ENCODE data around the gene RBM33. TPM values are rescaled to one million over a fixed set of nuclear protein-coding genes. Genes with fewer than 3 reads are reported as not detected.

RBM33 gene
- total and polyA plus RNA-seq, 2 of the 8 experiments (the other 6 are each of a cell fraction or from before 2014, with no cell fraction given) = 16.5 to 64.6 TPM

DNA sequence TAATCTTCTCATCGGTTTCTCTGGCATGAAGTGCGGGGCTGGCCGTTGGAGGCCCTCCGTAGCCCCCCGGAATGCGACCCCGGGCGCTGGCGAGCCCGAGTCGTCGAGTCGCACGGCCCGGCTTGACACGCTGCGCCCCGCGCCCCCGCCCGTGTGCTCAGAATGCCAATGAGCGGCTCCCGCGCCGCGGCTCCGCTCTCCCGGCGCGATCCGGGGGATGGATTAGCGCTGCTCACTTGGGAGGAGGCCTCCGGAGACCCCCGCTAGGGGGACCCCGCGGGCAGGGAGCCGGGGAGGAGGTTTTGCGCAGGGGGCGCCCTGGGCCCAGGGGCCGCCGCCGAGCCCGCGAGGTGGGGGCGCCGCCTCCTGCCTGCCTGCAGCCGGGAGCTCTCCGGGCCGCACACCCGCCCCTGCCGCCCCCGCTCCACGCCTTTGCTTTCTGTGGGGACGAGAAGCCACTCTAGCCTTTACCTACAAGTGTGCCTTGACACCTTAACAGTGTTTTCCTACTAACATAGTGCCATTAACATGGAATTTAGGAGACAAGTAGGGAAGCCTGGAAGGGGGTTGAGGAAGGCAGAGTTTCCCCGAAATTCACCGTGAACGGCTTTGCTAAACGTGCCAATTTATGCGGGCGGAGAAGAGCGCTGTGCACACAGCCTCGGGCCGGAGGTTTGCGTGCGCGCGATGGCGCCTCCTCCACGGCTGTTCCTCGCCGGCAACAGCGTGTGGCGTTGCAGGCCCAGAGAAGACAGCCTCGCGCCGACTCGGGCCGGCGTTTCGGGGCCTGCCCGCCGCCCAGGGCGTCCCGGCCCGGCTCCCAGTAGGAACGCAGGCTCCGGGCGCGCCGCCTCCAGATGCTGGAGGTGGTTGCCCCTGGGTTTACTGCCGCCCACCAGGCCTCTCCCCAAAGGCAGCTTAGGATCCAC is 160.7 kb downstream of the RBM33 start:
- no peak overlapping the region for H4K91ac ChIP-seq (replicated peaks; ENCODE audit: insufficient read length, low read length)
- H4K20me1 ChIP-seq (replicated peaks in 1 of 2; ENCODE audit: control insufficient read depth in 1 of 2, insufficient read depth in 2 of 2, low read length in 2 of 2) = peaks cover 10 to 15% of the 10 kb centered on the region in 2 experiments
- H3K14ac ChIP-seq (ENCODE audit: insufficient read length) = no peak overlapping the region
- no peaks in the 10 kb centered on the region for H3K79me2 ChIP-seq (ENCODE audit: control insufficient read depth in 1 of 2, insufficient read depth in 2 of 2, low read length in 2 of 2)
- peaks cover 11% of the 10 kb centered on the region; the same call in 1 of the 2 replicates for H3K23me2 ChIP-seq (ENCODE audit: low read depth, low read length)
- peak overlapping the region in 3 of 4 experiments; percentile 27 to 56 (median 36); a peak in 7 of 8 replicates for H3K4me3 ChIP-seq (ENCODE audit: extremely low read depth in 1 of 4, insufficient read depth in 2 of 4, low read depth in 3 of 4, low read length in 4 of 4)
- peak overlapping the region; percentile 41 for H4K8ac ChIP-seq (ENCODE audit: extremely low read depth, insufficient read depth, low read length)
- H3K9me3 ChIP-seq (ENCODE audit: insufficient read depth in 2 of 2, low read depth in 1 of 2, low read length in 1 of 2) = peaks cover 0 to 8% of the 10 kb centered on the region in 2 experiments; a peak in 2 of 4 replicates
- peak overlapping the region; percentile 71 for H3K18ac ChIP-seq (ENCODE audit: extremely low read depth, low read length)
- peaks cover 81 to 100% (median 97%) of the 10 kb centered on the region in 4 experiments for H3K27me3 ChIP-seq (replicated peaks in 1 of 4; ENCODE audit: control insufficient read depth in 3 of 4, extremely low read depth in 1 of 4, insufficient read depth in 3 of 4, low read length in 3 of 4)
- peak overlapping the region; percentile 21 for H2BK120ac ChIP-seq (replicated peaks; ENCODE audit: low read depth, low read length)
- no peak overlapping the region for H2AK5ac ChIP-seq (ENCODE audit: low read depth, low read length)
- FAIRE-seq (no peak), DNase-seq (ENCODE audit: low read depth in 1 of 2, low spot score in 2 of 2) (peak in 1 of 2 experiments; percentile 96)
- peak overlapping the region; percentile 39; the same call in 1 of the 2 replicates for H2BK12ac ChIP-seq (ENCODE audit: low read depth, low read length)
- no peak overlapping the region for H2BK5ac ChIP-seq (ENCODE audit: low read depth, low read length)
- POLR2A ChIA-PET (ENCODE audit: partially characterized antibody) = interaction anchor here (1.0 kb wide), 1 partner anchor 8 kb away, joined by 3 read pairs; no protein-coding TSS in a partner anchor
- H3K4me1 ChIP-seq (replicated peaks in 1 of 4; ENCODE audit: control insufficient read depth in 3 of 4, insufficient read depth in 4 of 4, low read length in 3 of 4) = peaks cover 8 to 51% (median 35%) of the 10 kb centered on the region in 4 experiments
- no peak overlapping the region for H4K5ac ChIP-seq (ENCODE audit: insufficient read length, low read depth, low read length)
- H3K27ac ChIP-seq (ENCODE audit: low read depth, low read length) = no peak overlapping the region
- H3K56ac ChIP-seq (replicated peaks; ENCODE audit: insufficient read length, low read depth, low read length) = no peak overlapping the region
- H3K4me2 ChIP-seq (ENCODE audit: insufficient read depth in 1 of 2, low read depth in 2 of 2, low read length in 2 of 2) = peak overlapping the region; percentile 40 to 78
- H3K36me3 ChIP-seq (ENCODE audit: control insufficient read depth in 2 of 4, insufficient read depth in 4 of 4, low read length in 3 of 4) = peaks cover 0 to 8% (median 0%) of the 10 kb centered on the region in 4 experiments; a peak in 2 of 8 replicates
- 3% methylated on average over 79 of the region's 91 CpGs; no CpG with 5 or more reads in 1 of the 2 experiments for WGBS, 2 experiments (ENCODE audit: extremely low coverage in 1 of 2, insufficient coverage in 1 of 2, insufficient read length in 1 of 2, insufficient replicate concordance in 2 of 2, low coverage in 1 of 2, low lambda C conversion rate in 2 of 2, missing lambda C conversion rate in 1 of 2)
- H3K9ac ChIP-seq (replicated peaks in 1 of 4; ENCODE audit: extremely low read depth in 1 of 4, low read depth in 3 of 4, low read length in 3 of 4) = no peak overlapping the region
- CTCF ChIA-PET (ENCODE audit: partially characterized antibody) = interaction anchor here (0.6 to 1.6 kb wide), 10 partner anchors 35 to 841 kb away, joined by 3 to 7 read pairs (median 3); no protein-coding TSS in a partner anchor
- 0 out of 2 replicates have a peak overlapping the region, but pooled peaks have one; percentile 34 for H2BK20ac ChIP-seq (ENCODE audit: low read length)
- no peak overlapping the region for H2AFZ ChIP-seq (ENCODE audit: low read length)
- H3K4ac ChIP-seq (replicated peaks; ENCODE audit: insufficient read length, low read depth, low read length) = no peak overlapping the region
- H2BK15ac ChIP-seq (ENCODE audit: low read length) = no peak overlapping the region
- H3K79me1 ChIP-seq (ENCODE audit: low read depth, low read length) = no peaks in the 10 kb centered on the region
- no peak overlapping the region for H3K23ac ChIP-seq (ENCODE audit: insufficient read length)
- TF ChIP-seq RNF2 (IDR thresholded peaks at IDR 0.05; ENCODE audit: borderline replicate concordance, low read depth, low read length, missing control alignments, poor library complexity, severe bottlenecking) (peak; percentile 57), EZH2 (IDR thresholded peaks at IDR 0.05; ENCODE audit: low read depth, low read length, severe bottlenecking) (peak; percentile 83), SUZ12 (IDR thresholded peaks at IDR 0.05; ENCODE audit: low read length) (peak; percentile 77), GTF2F1 (IDR thresholded peaks at IDR 0.05; ENCODE audit: borderline replicate concordance, low read depth, low read length) (no peak), TAF7 (optimal IDR thresholded peaks at IDR 0.05; ENCODE audit: borderline replicate concordance, low read depth, low read length) (no peak), ATF3 (IDR thresholded peaks at IDR 0.05; ENCODE audit: insufficient read depth, low read depth, low read length) (no peak), KDM1A (IDR thresholded peaks at IDR 0.05; ENCODE audit: borderline replicate concordance, low read length) (0 out of 2 replicates have a peak, but pooled peaks have one; percentile 24), NANOG (IDR thresholded peaks at IDR 0.05; ENCODE audit: insufficient read depth, low read depth, low read length, poor library complexity, severe bottlenecking) (no peak)
